ENCODE data around the gene TENT4B.

TENT4B gene

DNA sequence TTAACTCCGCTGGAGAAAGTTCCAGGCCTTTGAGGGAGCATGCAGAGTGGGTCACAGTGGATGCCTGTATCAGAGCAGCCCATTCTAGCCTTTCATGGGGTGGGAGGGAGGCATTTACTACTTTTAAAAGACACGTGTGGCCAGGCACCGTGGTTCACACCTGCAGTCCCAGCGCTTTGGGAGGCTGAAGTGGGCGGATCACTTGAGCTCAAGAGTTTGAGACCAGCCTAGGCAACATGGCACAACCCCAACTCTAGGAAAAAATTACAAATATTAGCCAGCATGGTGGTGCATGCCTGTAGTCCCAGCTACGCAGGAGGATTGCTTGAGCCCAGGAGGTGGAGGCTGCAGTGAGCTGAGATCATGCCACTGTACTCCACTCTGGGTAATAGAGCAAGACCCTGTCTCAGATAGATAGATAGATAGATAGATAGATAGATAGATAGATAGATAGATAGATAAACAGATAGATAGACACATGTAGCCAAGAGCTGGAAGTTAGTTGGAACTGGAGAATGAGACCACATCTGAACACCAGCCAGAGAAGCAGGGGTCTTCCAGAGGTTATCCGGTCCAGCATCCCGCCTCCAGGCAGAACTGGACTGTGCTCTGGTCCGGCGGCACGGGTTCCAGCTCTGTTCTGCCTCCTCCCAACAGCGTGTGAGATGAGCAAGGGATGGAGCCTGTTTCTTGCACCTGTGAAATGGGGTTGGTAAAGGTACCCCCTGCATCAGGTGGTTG lies 116.8 kb downstream of the TENT4B start:
- Histone ChIP-seq H3K27ac (no peak overlapping the region), H3K9me3 (no peaks in the 10 kb centered on the region), H3K36me3 (no peaks in the 10 kb centered on the region), H3K4me3 (ENCODE audit: low read depth in 1 of 2, low read length in 1 of 2) (no peak overlapping the region), H3K4me1 (ENCODE audit: control insufficient read depth in 1 of 2, insufficient read depth in 1 of 2, low read depth in 1 of 2, low read length in 1 of 2) (peaks cover 65 to 66% of the 10 kb centered on the region in 2 experiments), H3K27me3 (no peaks in the 10 kb centered on the region)
- no peak for TF ChIP-seq CTCF (IDR thresholded peaks at IDR 0.05)

DNA sequence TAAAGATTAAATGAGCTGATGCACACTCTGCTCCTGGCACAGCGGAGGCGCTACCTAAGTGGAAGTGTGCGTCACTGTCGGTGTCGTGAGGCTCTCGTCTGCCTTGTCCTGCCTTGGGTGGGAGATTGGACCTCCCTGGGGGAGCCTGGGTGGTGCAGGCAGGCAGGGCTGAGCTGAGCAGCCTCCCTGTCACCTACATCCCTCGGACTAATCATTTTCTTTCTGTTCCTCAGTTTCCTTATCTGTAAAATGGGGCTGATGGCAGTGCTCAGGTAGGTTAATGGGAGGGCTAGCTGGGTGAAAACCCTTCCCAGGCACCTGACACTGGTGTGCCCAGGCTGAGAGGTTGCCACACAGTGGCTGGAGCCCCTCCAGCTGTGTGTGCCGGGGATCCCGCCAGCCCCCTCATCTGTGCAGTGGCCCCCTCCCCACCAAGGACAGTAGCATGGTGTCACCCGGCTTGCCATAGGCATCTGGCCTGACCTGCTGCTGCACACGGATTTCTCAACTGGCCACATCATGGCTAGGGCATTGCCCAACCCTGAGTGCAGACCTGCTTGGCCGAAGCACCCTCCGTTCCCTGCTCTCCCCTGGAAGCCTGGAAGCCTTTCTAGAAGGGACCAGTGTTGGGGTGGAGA lies 117.5 kb downstream of the TENT4B start:
- H3K27me3 ChIP-seq, result no peaks in the 10 kb centered on the region
- peak overlapping the region; percentile 55 for H3K27ac ChIP-seq
- no peaks in the 10 kb centered on the region for H3K36me3 ChIP-seq
- TF ChIP-seq CTCF (IDR thresholded peaks at IDR 0.05), result no peak
- H3K9me3 ChIP-seq, result no peaks in the 10 kb centered on the region
- H3K4me1 ChIP-seq (ENCODE audit: control insufficient read depth in 1 of 2, insufficient read depth in 1 of 2, low read depth in 1 of 2, low read length in 1 of 2), result peaks cover 72 to 73% of the 10 kb centered on the region in 2 experiments
- H3K4me3 ChIP-seq (ENCODE audit: low read depth in 1 of 2, low read length in 1 of 2), result peak overlapping the region in 1 of 2 experiments; percentile 6

DNA sequence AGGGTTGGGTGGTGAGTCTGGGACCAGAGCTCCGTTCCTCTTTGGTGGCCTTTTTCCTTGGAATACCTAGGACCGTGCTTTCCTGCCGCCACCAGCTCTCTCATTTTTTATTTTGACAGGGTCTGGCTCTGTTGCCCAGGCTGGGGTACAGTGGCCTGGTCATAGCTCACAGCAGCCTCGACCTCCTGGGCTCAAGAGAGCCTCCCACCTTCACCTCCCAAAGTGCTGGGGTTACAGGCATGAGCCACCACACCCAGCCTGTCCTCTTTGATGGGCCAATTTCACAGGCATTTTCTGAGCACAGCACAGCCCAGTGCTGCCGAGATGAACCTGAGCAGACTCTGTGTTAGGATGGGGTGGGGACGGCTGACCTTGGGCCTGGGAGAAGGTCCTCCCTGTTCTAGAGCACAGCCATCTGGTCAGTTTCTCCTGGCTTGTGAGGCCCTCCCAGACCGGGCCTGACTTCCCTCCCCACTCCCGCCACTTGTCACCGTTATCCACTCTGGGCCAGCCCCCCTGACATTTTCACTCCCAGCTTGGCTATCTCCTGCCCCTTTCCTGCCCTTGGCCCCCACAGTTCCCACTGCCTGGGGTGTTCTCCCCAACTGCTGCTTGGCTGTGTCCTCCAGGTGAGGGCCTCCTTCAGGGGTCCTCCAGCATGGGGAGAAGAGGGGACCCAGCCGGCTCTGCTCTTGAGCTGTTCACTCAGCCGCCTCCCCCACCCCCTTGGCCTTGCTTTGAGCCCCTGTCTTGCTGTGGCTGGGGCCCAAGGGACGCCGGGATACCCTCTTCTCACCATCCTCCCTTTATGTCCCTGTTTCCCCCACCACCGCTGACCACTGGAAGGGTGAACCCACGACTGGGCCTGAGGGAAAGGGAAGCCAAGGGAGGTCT lies 118.3 kb downstream of the TENT4B start:
- Histone ChIP-seq H3K9me3 (no peaks in the 10 kb centered on the region), H3K27me3 (no peaks in the 10 kb centered on the region), H3K4me3 (ENCODE audit: low read depth in 1 of 2, low read length in 1 of 2) (peak overlapping the region in 1 of 2 experiments; percentile 6), H3K27ac (peak overlapping the region; percentile 95), H3K36me3 (no peaks in the 10 kb centered on the region), H3K4me1 (ENCODE audit: control insufficient read depth in 1 of 2, insufficient read depth in 1 of 2, low read depth in 1 of 2, low read length in 1 of 2) (peaks cover 75 to 78% of the 10 kb centered on the region in 2 experiments)
- no peak for TF ChIP-seq CTCF (IDR thresholded peaks at IDR 0.05)

DNA sequence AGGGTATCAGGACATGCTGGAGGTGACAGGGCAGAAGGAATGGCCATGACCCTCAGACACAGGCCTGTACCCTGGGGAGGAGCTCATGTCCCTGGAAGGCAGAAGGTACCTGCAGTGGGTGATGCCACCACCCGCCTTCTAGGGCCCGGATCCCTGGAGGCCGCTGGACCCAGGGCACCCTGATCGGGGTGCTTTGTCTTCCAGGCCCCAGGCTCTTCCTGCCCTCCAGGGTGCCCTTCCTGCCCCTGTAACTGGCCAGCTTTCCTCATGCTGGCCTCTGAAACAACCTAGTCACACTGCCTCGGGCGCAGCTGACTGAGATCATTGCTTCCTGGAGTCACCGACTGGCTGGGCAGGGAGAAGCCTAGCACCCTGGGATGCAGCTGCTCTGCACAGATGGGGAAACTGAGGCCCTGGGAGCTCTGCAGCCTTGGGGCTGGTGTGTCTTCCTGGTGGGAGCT lies 119.0 kb downstream of the TENT4B start:
- TF ChIP-seq CTCF (IDR thresholded peaks at IDR 0.05), result no peak
- no peaks in the 10 kb centered on the region for H3K36me3 ChIP-seq
- H3K4me1 ChIP-seq (ENCODE audit: control insufficient read depth in 1 of 2, insufficient read depth in 1 of 2, low read depth in 1 of 2, low read length in 1 of 2), result peaks cover 75 to 78% of the 10 kb centered on the region in 2 experiments
- H3K27me3 ChIP-seq, result no peaks in the 10 kb centered on the region
- H3K9me3 ChIP-seq, result no peaks in the 10 kb centered on the region
- no peak overlapping the region for H3K4me3 ChIP-seq (ENCODE audit: low read depth in 1 of 2, low read length in 1 of 2)
- peak overlapping the region; percentile 95 for H3K27ac ChIP-seq

GRCh38 chr16:50272687-50273381 lies 119.7 kb downstream of the TENT4B start:
- Histone ChIP-seq H3K36me3 (no peaks in the 10 kb centered on the region), H3K9me3 (no peaks in the 10 kb centered on the region), H3K4me1 (ENCODE audit: control insufficient read depth in 1 of 2, insufficient read depth in 1 of 2, low read depth in 1 of 2, low read length in 1 of 2) (peaks cover 71 to 73% of the 10 kb centered on the region in 2 experiments), H3K27ac (peak overlapping the region; percentile 95), H3K27me3 (no peaks in the 10 kb centered on the region), H3K4me3 (ENCODE audit: low read depth in 1 of 2, low read length in 1 of 2) (no peak overlapping the region)
- TF ChIP-seq CTCF (IDR thresholded peaks at IDR 0.05), result no peak

Measured in neutrophil (primary cell).